ENCODE data around the gene LAMA5.

DNA sequence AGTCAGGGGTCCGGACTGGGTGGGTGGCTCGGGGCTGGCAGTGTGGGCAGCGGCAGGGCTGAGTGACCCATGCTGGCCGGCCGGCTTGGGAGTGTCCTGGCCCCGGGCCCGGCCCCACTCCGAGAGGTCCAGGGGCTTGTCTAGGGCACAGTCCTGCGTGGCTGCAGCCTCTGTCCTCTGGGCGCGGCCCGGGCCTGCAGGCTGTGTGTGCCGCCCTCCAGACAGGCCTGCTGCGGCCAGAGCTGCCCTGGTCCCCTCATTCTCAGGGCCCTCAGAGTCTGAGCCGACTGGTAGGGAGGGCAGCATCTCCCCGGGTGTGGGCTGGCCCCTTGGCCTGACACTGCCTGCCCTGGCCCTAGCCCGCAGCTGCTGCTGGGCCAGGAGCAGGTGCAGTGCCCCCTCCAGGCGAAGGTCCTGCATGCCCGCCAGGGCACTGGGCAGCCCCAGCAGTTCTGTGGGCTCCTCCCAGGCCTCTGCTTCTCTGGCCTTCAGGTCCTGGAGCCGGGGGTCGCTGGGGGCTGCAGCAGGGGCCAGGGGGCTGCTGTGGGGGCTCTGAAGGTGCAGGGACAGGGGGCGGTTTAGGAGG, 46.9 kb upstream of the LAMA5 start:
- TF ChIP-seq CTCF (IDR thresholded peaks at IDR 0.05; ENCODE audit: low read depth, low read length): peak; percentile 23
- no peak for TF ChIP-seq EZH2phosphoT487 (IDR thresholded peaks at IDR 0.05; ENCODE audit: low read depth)

All from OCI-LY3 (cell line).